ENCODE results near the gene IDUA. TPM values are rescaled to one million over a fixed set of nuclear protein-coding genes. Genes with fewer than 3 reads are reported as not detected.

IDUA gene
- total RNA-seq, 1 donor from 2014 or later = 2.6 TPM

- no peaks in the 10 kb centered on the region for H3K27me3 ChIP-seq (ENCODE audit: control insufficient read depth, insufficient read depth, low read length)
- H3K36me3 ChIP-seq (ENCODE audit: control insufficient read depth, insufficient read depth, low read length) = peaks cover 19% of the 10 kb centered on the region
- DNase-seq (ENCODE audit: low read depth) (no peak), FAIRE-seq (no peak)
- H3K4me3 ChIP-seq (ENCODE audit: low read depth, low read length) = no peak overlapping the region
- no peak for TF ChIP-seq CTCF (IDR thresholded peaks at IDR 0.05; ENCODE audit: insufficient read depth, low read length, severe bottlenecking)
Measured at GRCh38 chr4:961351-962230, 25.3 kb upstream of the IDUA start.

GRCh38 chr4:962231-963208 lies 24.3 kb upstream of the IDUA start:
- DNase-seq (ENCODE audit: low read depth) (no peak), FAIRE-seq (no peak)
- TF ChIP-seq CTCF (IDR thresholded peaks at IDR 0.05; ENCODE audit: insufficient read depth, low read length, severe bottlenecking) = no peak
- Histone ChIP-seq H3K27me3 (ENCODE audit: control insufficient read depth, insufficient read depth, low read length) (no peaks in the 10 kb centered on the region), H3K4me3 (ENCODE audit: low read depth, low read length) (no peak overlapping the region), H3K36me3 (ENCODE audit: control insufficient read depth, insufficient read depth, low read length) (peaks cover 22% of the 10 kb centered on the region)

- Histone ChIP-seq H3K4me3 (ENCODE audit: low read depth, low read length) (no peak overlapping the region), H3K36me3 (ENCODE audit: control insufficient read depth, insufficient read depth, low read length) (peaks cover 23% of the 10 kb centered on the region), H3K27me3 (ENCODE audit: control insufficient read depth, insufficient read depth, low read length) (no peaks in the 10 kb centered on the region)
- no peak for TF ChIP-seq CTCF (IDR thresholded peaks at IDR 0.05; ENCODE audit: insufficient read depth, low read length, severe bottlenecking)
- FAIRE-seq (no peak), DNase-seq (ENCODE audit: low read depth) (no peak)
Measured at GRCh38 chr4:963276-964225, 23.3 kb upstream of the IDUA start.

- H3K27me3 ChIP-seq (ENCODE audit: control insufficient read depth, insufficient read depth, low read length) = no peaks in the 10 kb centered on the region
- DNase-seq (ENCODE audit: low read depth) = no peak
Measured at GRCh38 chr4:964346-965025, 22.4 kb upstream of the IDUA start.

More at GRCh38 chr4:964346-965025, 22.4 kb upstream of the IDUA start:
- no peak for TF ChIP-seq CTCF (IDR thresholded peaks at IDR 0.05; ENCODE audit: insufficient read depth, low read length, severe bottlenecking)
- Histone ChIP-seq H3K4me3 (ENCODE audit: low read depth, low read length) (no peak overlapping the region), H3K36me3 (ENCODE audit: control insufficient read depth, insufficient read depth, low read length) (peaks cover 21% of the 10 kb centered on the region)
- no peak for FAIRE-seq

Measured in bronchial epithelial cell (primary cell).